Measurements from ENCODE around the gene TMIE.

GRCh38 chr3:46667657-46668056 lies 33.5 kb upstream of the TMIE start:
- no peak for TF ChIP-seq CTCF (conservative IDR thresholded peaks at IDR 0.05)
- no peak for TF ChIP-seq EZH2 (IDR thresholded peaks at IDR 0.05; ENCODE audit: low read depth)

Measured in PC-9 (cell line).